Liver (tissue), 9 donors: Measurements from ENCODE around the gene SRPK1. TPM values are rescaled to one million over a fixed set of nuclear protein-coding genes. Genes with fewer than 3 reads are reported as not detected.

Experiments
- DNase-seq: peaks from one replicate; pipeline ENCODE4 v3.0.0-alpha.2; 2017; ENCODE audit warnings: low spot score
- H3K27ac ChIP-seq, 2 donors: one replicate each; pipeline ENCODE4 v1.7.0; 2013; ENCODE audit warnings: inconsistent platforms in 2 of 2, low read length in 2 of 2, control low read depth in 1 of 2, low read depth in 1 of 2, mild to moderate bottlenecking in 1 of 2
- H3K27me3 ChIP-seq, 4 donors: one replicate each; pipeline versions ENCODE4 v1.6.1 to v1.7.0; 2013; ENCODE audit warnings: low read length in 3 of 4, inconsistent platforms in 1 of 4, mild to moderate bottlenecking in 1 of 4, moderate library complexity in 1 of 4; ENCODE audit not compliant: control insufficient read depth in 4 of 4, insufficient read depth in 4 of 4
- H3K36me3 ChIP-seq, 4 donors: one replicate each; pipeline versions ENCODE4 v1.6.1 to v1.7.0; 2013; ENCODE audit warnings: low read length in 3 of 4, mild to moderate bottlenecking in 3 of 4, low read depth in 1 of 4, moderate library complexity in 1 of 4; ENCODE audit not compliant: control insufficient read depth in 4 of 4, insufficient read depth in 3 of 4
- H3K4me1 ChIP-seq, 4 donors: one replicate each; pipeline versions ENCODE4 v1.6.1 to v1.7.0; 2013; ENCODE audit warnings: low read length in 3 of 4, mild to moderate bottlenecking in 3 of 4, moderate library complexity in 1 of 4; ENCODE audit not compliant: control insufficient read depth in 4 of 4, insufficient read depth in 4 of 4
- H3K4me3 ChIP-seq, 3 donors: one replicate each; pipeline versions ENCODE4 v1.6.1 to v1.7.0; 2013; ENCODE audit warnings: low read length in 3 of 3, control low read depth in 1 of 3, low read depth in 1 of 3, mild to moderate bottlenecking in 1 of 3
- H3K9ac ChIP-seq, 2 donors: one replicate each; pipeline ENCODE4 v1.7.0; 2013; ENCODE audit warnings: low read length in 2 of 2, mild to moderate bottlenecking in 2 of 2, moderate library complexity in 2 of 2, control low read depth in 1 of 2, low read depth in 1 of 2
- H3K9me3 ChIP-seq, 4 donors: one replicate each; pipeline versions ENCODE4 v1.6.1 to v1.7.0; 2013; ENCODE audit warnings: low read length in 3 of 4; ENCODE audit not compliant: control insufficient read depth in 4 of 4
- CTCF ChIP-seq: fragments of 150-350 bp; IDR thresholded peaks from 2 replicates; pipeline ENCODE4 v1.5.1; 2017; ENCODE audit warnings: improper control_type of control experiment, low read depth, low read length; ENCODE audit not compliant: missing input control
- EGR1 ChIP-seq, 2 donors: IDR thresholded peaks; 2 replicates each; pipeline ENCODE4 v1.6.1; 2016 to 2018; ENCODE audit warnings: antibody characterized with exemption in 2 of 2, low read depth in 2 of 2
- FOXA1 ChIP-seq: IDR thresholded peaks from 2 replicates; pipeline ENCODE4 v1.6.1; 2016; ENCODE audit warnings: antibody characterized with exemption
- FOXA2 ChIP-seq: IDR thresholded peaks from 2 replicates; pipeline ENCODE4 v1.6.1; 2016; ENCODE audit warnings: antibody characterized with exemption
- GABPA ChIP-seq, 2 donors: IDR thresholded peaks in 1 of 2; conservative IDR thresholded peaks in 1 of 2; 2 replicates each; pipeline ENCODE4 v1.6.1; 2016; ENCODE audit warnings: antibody characterized with exemption in 2 of 2, mild to moderate bottlenecking in 1 of 2, moderate library complexity in 1 of 2
- HNF4A ChIP-seq, 2 donors: conservative IDR thresholded peaks; 2 replicates each; pipeline ENCODE4 v1.6.1; 2016; ENCODE audit warnings: antibody characterized with exemption in 2 of 2, mild to moderate bottlenecking in 2 of 2
- HNF4G ChIP-seq: IDR thresholded peaks from 2 replicates; pipeline ENCODE4 v1.6.1; 2016; ENCODE audit warnings: antibody characterized with exemption
- NR2F2 ChIP-seq: IDR thresholded peaks from 2 replicates; pipeline ENCODE4 v1.6.1; 2016; ENCODE audit warnings: antibody characterized with exemption
- REST ChIP-seq: IDR thresholded peaks from 2 replicates; pipeline ENCODE4 v1.6.1; 2016; ENCODE audit warnings: antibody characterized with exemption, mild to moderate bottlenecking
- RXRA ChIP-seq, 2 donors: IDR thresholded peaks; 2 replicates each; pipeline ENCODE4 v1.6.1; 2017 to 2018; ENCODE audit warnings: antibody characterized with exemption in 2 of 2, mild to moderate bottlenecking in 1 of 2
- YY1 ChIP-seq: IDR thresholded peaks from 2 replicates; pipeline ENCODE4 v1.6.1; 2016; ENCODE audit warnings: antibody characterized with exemption, mild to moderate bottlenecking
- ZBTB33 ChIP-seq: IDR thresholded peaks from 2 replicates; pipeline ENCODE4 v1.6.1; 2016; ENCODE audit warnings: antibody characterized with exemption
- WGBS: extraction: QIAGEN DNeasy Blood & Tissue Kit; methylation state at CpG from one replicate; pipeline ENCODE4 v1.1.7; 2013; 5-methylcytosine and 5-hydroxymethylcytosine counted together
- polyA plus RNA-seq, 2 donors: library from polyadenylated mRNA; stranded (reverse) in 1 of 2; unstranded in 1 of 2; fragments of 200-250 nt in 1 of 2; fragments of >200 nt in 1 of 2; fragmentation: Nextera tagmentation in 1 of 2; extraction: Ambion mirVana in 1 of 2; gene quantifications; one replicate each; pipeline versions ENCODE4 v1.2.1 to v1.2.3, GENCODE V29; 2013 to 2015
- total RNA-seq, 2 donors: library from RNA; depleted of rRNA; stranded (reverse); fragments of >200 nt; gene quantifications; one replicate each; pipeline ENCODE4 v1.2.3, GENCODE V29; 2014
- donor health status: healthy.
- donor health status: healthy.
- donor health status: healthy.
- donor health status: healthy.
- donor health status: healthy.

Gene SRPK1
- total and polyA plus RNA-seq, 4 donors = 11.9 to 41.2 (median 32.9) TPM

- Histone ChIP-seq H3K4me3 (no peak overlapping the region), H3K9me3 (no peaks in the 10 kb centered on the region), H3K36me3 (no peaks in the 10 kb centered on the region), H3K27ac (no peak overlapping the region), H3K4me1 (peaks cover 0 to 3% (median 2%) of the 10 kb centered on the region in 4 donors), H3K9ac (no peak overlapping the region), H3K27me3 (peaks cover 0 to 3% (median 0%) of the 10 kb centered on the region in 4 donors)
- DNase-seq = no peak
- TF ChIP-seq EGR1 (IDR thresholded peaks at IDR 0.05; ENCODE audit: low read depth in 2 of 2) (no peak), FOXA2 (no peak), CTCF (no peak), NR2F2 (no peak), FOXA1 (no peak), ZBTB33 (no peak), REST (no peak), HNF4G (no peak)
- WGBS = 65% methylated on average over 5 of the region's 5 CpGs
Observed at GRCh38 chr6:35790683-35791082, 130.2 kb downstream of the SRPK1 start.

- Histone ChIP-seq H3K4me1 (peaks cover 0 to 3% (median 2%) of the 10 kb centered on the region in 4 donors), H3K27me3 (peaks cover 0 to 3% (median 0%) of the 10 kb centered on the region in 4 donors), H3K4me3 (no peak overlapping the region), H3K9me3 (no peaks in the 10 kb centered on the region), H3K9ac (no peak overlapping the region), H3K36me3 (no peaks in the 10 kb centered on the region), H3K27ac (no peak overlapping the region)
- no peak for DNase-seq
- WGBS = 48% methylated on average over 4 of the region's 4 CpGs
- TF ChIP-seq GABPA (IDR thresholded peaks at IDR 0.05 in 1 of 2, conservative IDR thresholded peaks at IDR 0.05 in 1 of 2) = no peak
- TF ChIP-seq HNF4G = no peak
- no peak for TF ChIP-seq HNF4A (conservative IDR thresholded peaks at IDR 0.05)
- no peak for TF ChIP-seq YY1
- no peak for TF ChIP-seq RXRA (IDR thresholded peaks at IDR 0.05)
- TF ChIP-seq FOXA2 = no peak
- no peak for TF ChIP-seq FOXA1
Observed at GRCh38 chr6:35788423-35788982, 132.4 kb downstream of the SRPK1 start.
